IMR-90 (cell line): ENCODE results near the gene SORBS1. TPM values are rescaled to one million over a fixed set of nuclear protein-coding genes. Genes with fewer than 3 reads are reported as not detected.

Experiments
- ATAC-seq: fragments of 200-7000 bp; cut with Tn5 transposase; 2 replicates; pipeline ENCODE4 v1.9.1; 2020; ENCODE audit warnings: low read depth, mild to moderate bottlenecking, moderate library complexity
- BruUV-seq: library from RNA; stranded (reverse); fragments of 400-500 nt; replicated peaks from 2 replicates; lab custom pipeline; 2021; lab: Mats Ljungman, UMichigan
- CTCF ChIA-PET: fragments of 300-600 bp; formaldehyde crosslinking; extraction: SDS; loops from one replicate; lab custom pipeline; 2021; ENCODE audit warnings: antibody characterized with exemption; lab: Yijun Ruan, JAX
- POLR2A ChIA-PET: fragments of 300-600 bp; sonication (Branson Sonifier 250); formaldehyde crosslinking; loops from one replicate; lab custom pipeline; 2022; ENCODE audit warnings: antibody characterized with exemption; ENCODE audit not compliant: unreplicated experiment; lab: Charles Lee
- DNase-seq: peaks from one replicate; pipeline ENCODE4 v3.0.0; 2013
- H2AFZ ChIP-seq: replicated peaks from 2 replicates; pipeline ENCODE3; 2013; ENCODE audit warnings: low read length, mild to moderate bottlenecking; ENCODE audit not compliant: poor library complexity
- H2AK5ac ChIP-seq: 2 replicates; pipeline ENCODE4 v1.6.1; 2013; ENCODE audit warnings: low read depth, low read length, inconsistent platforms
- H2AK9ac ChIP-seq: replicated peaks from 2 replicates; pipeline ENCODE3; 2013; ENCODE audit warnings: mild to moderate bottlenecking, low read depth, low read length, moderate library complexity; ENCODE audit not compliant: poor library complexity
- H2BK120ac ChIP-seq: 2 replicates; pipeline ENCODE4 v1.6.1; 2013; ENCODE audit warnings: low read depth, low read length, inconsistent platforms
- H2BK15ac ChIP-seq: 3 replicates; pipeline ENCODE4 v1.6.1; 2013; ENCODE audit warnings: low read depth, low read length, inconsistent platforms
- H2BK20ac ChIP-seq: 2 replicates; pipeline ENCODE4 v1.6.1; 2013; ENCODE audit warnings: low read depth, mild to moderate bottlenecking, inconsistent platforms, low read length, moderate library complexity
- H2BK5ac ChIP-seq: 2 replicates; pipeline ENCODE4 v1.6.1; 2013; ENCODE audit warnings: mild to moderate bottlenecking, low read depth, low read length, inconsistent platforms; ENCODE audit not compliant: poor library complexity, severe bottlenecking
- H3K14ac ChIP-seq: replicated peaks from 2 replicates; pipeline ENCODE4 v1.6.1; 2013; ENCODE audit warnings: low read depth, low read length, inconsistent platforms
- H3K18ac ChIP-seq: 2 replicates; pipeline ENCODE4 v1.6.1; 2013; ENCODE audit warnings: low read depth, low read length, control low read depth
- H3K23ac ChIP-seq: 2 replicates; pipeline ENCODE4 v1.6.1; 2013; ENCODE audit warnings: low read depth, low read length, inconsistent platforms
- H3K27ac ChIP-seq: 2 replicates; pipeline ENCODE4 v1.5.1; 2013; ENCODE audit warnings: mild to moderate bottlenecking, control low read depth, low read length; ENCODE audit not compliant: insufficient read depth
- H3K27me3 ChIP-seq: 2 replicates; pipeline ENCODE4 v1.6.1; 2013; ENCODE audit warnings: low read length; ENCODE audit not compliant: control insufficient read depth, insufficient read depth
- H3K36me3 ChIP-seq: 2 replicates; pipeline ENCODE4 v1.6.1; 2013; ENCODE audit warnings: low read length, mixed read lengths; ENCODE audit not compliant: control insufficient read depth, insufficient read depth
- H3K4ac ChIP-seq: 2 replicates; pipeline ENCODE4 v1.6.1; 2013; ENCODE audit warnings: low read depth, low read length, inconsistent platforms
- H3K4me1 ChIP-seq: 2 replicates; pipeline ENCODE4 v1.6.1; 2013; ENCODE audit warnings: low read length, mixed read lengths; ENCODE audit not compliant: control insufficient read depth, insufficient read depth
- H3K4me2 ChIP-seq: 2 replicates; pipeline ENCODE4 v1.6.1; 2013; ENCODE audit warnings: low read depth, mild to moderate bottlenecking, control low read depth, low read length, moderate library complexity
- H3K4me3 ChIP-seq: 2 replicates; pipeline ENCODE4 v1.5.1; 2013; ENCODE audit warnings: low read depth, mild to moderate bottlenecking, control low read depth, low read length, moderate library complexity; ENCODE audit not compliant: insufficient read depth
- H3K56ac ChIP-seq: 2 replicates; pipeline ENCODE4 v1.6.1; 2013; ENCODE audit warnings: low read length, inconsistent platforms; ENCODE audit not compliant: insufficient read depth; ENCODE audit errors: extremely low read depth
- H3K79me1 ChIP-seq, 2 experiments: 2 replicates each; pipeline ENCODE4 v1.6.1; 2013; ENCODE audit warnings: low read length in 2 of 2, inconsistent platforms in 1 of 2, low read depth in 1 of 2
- H3K9ac ChIP-seq: 2 replicates; pipeline ENCODE4 v1.6.1; 2013; ENCODE audit warnings: low read depth, low read length, control low read depth
- H3K9me1 ChIP-seq: 2 replicates; pipeline ENCODE4 v1.6.1; 2013; ENCODE audit warnings: low read length, inconsistent platforms; ENCODE audit not compliant: insufficient read depth
- H3K9me3 ChIP-seq: 2 replicates; pipeline ENCODE4 v1.6.1; 2013; ENCODE audit warnings: low read length; ENCODE audit not compliant: control insufficient read depth, insufficient read depth
- H4K20me1 ChIP-seq: 2 replicates; pipeline ENCODE4 v1.6.1; 2013; ENCODE audit warnings: low read length, inconsistent platforms; ENCODE audit not compliant: insufficient read depth
- H4K5ac ChIP-seq: 2 replicates; pipeline ENCODE4 v1.6.1; 2013; ENCODE audit warnings: mild to moderate bottlenecking, low read depth, low read length, control low read depth
- H4K8ac ChIP-seq, 2 experiments: 2 replicates each; pipeline ENCODE4 v1.6.1; 2013; ENCODE audit warnings: low read depth in 2 of 2, low read length in 2 of 2, control low read depth in 1 of 2, inconsistent platforms in 1 of 2
- H4K91ac ChIP-seq: 2 replicates; pipeline ENCODE4 v1.6.1; 2013; ENCODE audit warnings: low read depth, low read length, inconsistent platforms; ENCODE audit not compliant: insufficient read depth
- BHLHE40 ChIP-seq: fragments of 150-350 bp; IDR thresholded peaks from 2 replicates; pipeline ENCODE4 v1.6.1; 2016; ENCODE audit warnings: mild to moderate bottlenecking, low read depth, low read length
- CEBPB ChIP-seq: IDR thresholded peaks from 2 replicates; pipeline ENCODE4 v1.6.1; 2012; ENCODE audit warnings: low read depth, low read length, improper control_type of control experiment
- CHD1 ChIP-seq: IDR thresholded peaks from 2 replicates; pipeline ENCODE4 v1.6.1; 2012; ENCODE audit warnings: low read depth, low read length, improper control_type of control experiment
- FOS ChIP-seq: fragments of 150-350 bp; IDR thresholded peaks from 2 replicates; pipeline ENCODE4 v1.6.1; 2016; ENCODE audit warnings: low read depth, low read length
- MAFK ChIP-seq: IDR thresholded peaks from 2 replicates; pipeline ENCODE4 v1.6.1; 2012; ENCODE audit warnings: low read depth, low read length, improper control_type of control experiment
- MAZ ChIP-seq: IDR thresholded peaks from 2 replicates; pipeline ENCODE4 v1.6.1; 2012; ENCODE audit warnings: low read depth, mild to moderate bottlenecking, low read length, improper control_type of control experiment, moderate library complexity, borderline replicate concordance
- MXI1 ChIP-seq: IDR thresholded peaks from 2 replicates; pipeline ENCODE4 v1.6.1; 2012; ENCODE audit warnings: low read depth, mild to moderate bottlenecking, low read length, moderate library complexity, borderline replicate concordance
- NFE2L2 ChIP-seq: fragments of 150-350 bp; IDR thresholded peaks from 2 replicates; pipeline ENCODE4 v1.6.1; 2016; ENCODE audit warnings: low read depth, mild to moderate bottlenecking, low read length
- POLR2A ChIP-seq: IDR thresholded peaks from 2 replicates; pipeline ENCODE4 v1.6.1; 2012; ENCODE audit warnings: mild to moderate bottlenecking, low read depth, low read length
- RAD21 ChIP-seq: IDR thresholded peaks from 2 replicates; pipeline ENCODE4 v1.6.1; 2012; ENCODE audit warnings: low read length, improper control_type of control experiment
- RCOR1 ChIP-seq: IDR thresholded peaks from 2 replicates; pipeline ENCODE4 v1.6.1; 2012; ENCODE audit warnings: mild to moderate bottlenecking, low read length, improper control_type of control experiment; ENCODE audit not compliant: insufficient replicate concordance
- SMC3 ChIP-seq: fragments of 150-350 bp; IDR thresholded peaks from 2 replicates; pipeline ENCODE4 v1.6.1; 2016; ENCODE audit warnings: low read depth, mild to moderate bottlenecking, antibody characterized with exemption, low read length, moderate library complexity
- WGBS, 2 experiments: methylation state at CpG; one replicate each; pipeline versions ENCODE4 v1.1.5 to v1.1.7; 2013; ENCODE audit warnings: missing lambda C conversion rate in 2 of 2; ENCODE audit not compliant: insufficient read length in 1 of 2; ENCODE audit errors: extremely low coverage in 2 of 2; 5-methylcytosine and 5-hydroxymethylcytosine counted together
- dilution Hi-C: fragments of 300-500 bp; cut with HindIII; formaldehyde crosslinking; loops from one replicate; pipeline ENCODE4 v1.14.3; 2018; ENCODE audit warnings: low sequenced_read_pairs; ENCODE audit not compliant: unreplicated experiment
- in situ Hi-C: fragments of 300-500 bp; cut with MboI; formaldehyde crosslinking; loops from 3 replicates; pipeline ENCODE4 v1.14.3; 2019; ENCODE audit warnings: low sequenced_read_pairs, inconsistent platforms, mixed read lengths
- intact Hi-C: fragments of 100-400 bp; cut with micrococcal nuclease; formaldehyde crosslinking; loops from 2 replicates; pipeline ENCODE4 v1.10.0; 2022
- polyA plus RNA-seq, 3 experiments: library from polyadenylated mRNA; depleted of rRNA; stranded (reverse); fragments of >200 nt; gene quantifications; 2 replicates each; pipeline ENCODE4 v1.2.3, GENCODE V29; 2012; ENCODE audit warnings: low replicate concordance in 1 of 3
- total RNA-seq: library from RNA; depleted of rRNA; stranded (reverse); fragments of >200 nt; gene quantifications from 2 replicates; pipeline ENCODE4 v1.2.3, GENCODE V29; 2012
- TF ChIP-seq, protein P1 (sequence below): fragments of 150-350 bp; IDR thresholded peaks from 2 replicates; pipeline ENCODE4 v1.6.1; 2017; ENCODE audit warnings: mild to moderate bottlenecking, antibody characterized with exemption, low read length, low read depth
- TF ChIP-seq, protein P2 (sequence below): conservative IDR thresholded peaks from 2 replicates; pipeline ENCODE4 v1.5.1; 2012; ENCODE audit warnings: mild to moderate bottlenecking, low read depth, low read length, improper control_type of control experiment
- TF ChIP-seq, protein P3 (sequence below): fragments of 150-350 bp; IDR thresholded peaks from 2 replicates; pipeline ENCODE4 v1.6.1; 2016; ENCODE audit warnings: low read depth, mild to moderate bottlenecking, low read length, moderate library complexity, borderline replicate concordance

Gene SORBS1
- total and polyA plus RNA-seq, 2 of the 4 experiments (the other 2 are of a cell fraction): 0.18 to 0.32 TPM

DNA sequence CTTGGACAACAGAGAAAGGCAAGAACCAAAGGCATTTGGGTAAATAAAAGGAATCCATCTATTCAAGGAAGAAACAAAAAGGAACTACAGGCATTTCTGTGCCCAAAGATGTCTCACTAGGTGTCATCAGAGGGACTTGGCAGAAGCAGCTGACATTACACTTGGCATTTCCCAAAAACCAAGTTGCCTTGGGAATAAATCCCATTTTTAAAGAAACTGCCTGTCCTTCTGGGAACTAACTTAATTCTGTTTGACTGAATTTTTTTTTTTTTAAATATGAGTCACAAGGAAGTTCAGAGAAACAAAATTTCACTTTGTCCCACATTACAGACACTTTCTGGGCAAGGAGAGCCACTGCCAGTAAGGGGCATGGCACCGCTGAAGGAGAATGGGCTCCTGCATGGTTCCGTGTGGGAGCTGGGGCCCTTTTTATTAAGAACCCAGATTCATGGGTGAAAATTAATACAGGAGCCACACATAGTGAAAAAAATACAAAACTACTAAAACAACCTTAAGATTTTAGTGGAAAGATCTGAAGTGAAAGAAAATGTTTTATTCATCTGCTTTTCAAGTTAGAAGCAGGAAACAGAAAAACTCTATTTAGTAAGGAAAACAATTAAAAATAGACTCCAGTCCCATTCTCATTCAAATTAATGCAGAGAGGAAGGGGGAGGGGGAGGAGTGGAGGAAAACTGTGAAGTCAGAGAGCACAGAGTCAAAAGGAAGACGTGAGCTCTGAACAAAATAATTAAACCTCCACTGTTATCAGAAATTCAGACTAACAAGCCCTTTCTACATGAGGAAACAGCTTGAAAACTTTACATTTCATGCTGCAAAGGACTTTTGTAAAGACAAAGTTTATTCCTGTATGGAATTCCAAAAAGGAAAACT, 151.9 kb downstream of the SORBS1 start:
- H2AK9ac ChIP-seq: no peak overlapping the region
- CTCF ChIA-PET: interaction anchor here (0.6 to 2.0 kb wide), 4 partner anchors 11 to 119 kb away, joined by 3 to 8 read pairs (median 6); no protein-coding TSS in a partner anchor
- WGBS, 2 experiments: no CpG with 5 or more reads among the region's 3 CpGs
- no peak overlapping the region for H3K23ac ChIP-seq
- no peaks in the 10 kb centered on the region for H3K9me3 ChIP-seq
- no peak overlapping the region for H3K27ac ChIP-seq
- ATAC-seq (no peak), DNase-seq (no peak)
- no peaks in the 10 kb centered on the region for H3K79me1 ChIP-seq
- no peak overlapping the region for H3K56ac ChIP-seq
- peaks cover 8% of the 10 kb centered on the region for H3K27me3 ChIP-seq
- H3K9ac ChIP-seq: no peak overlapping the region
- no peak overlapping the region for H4K5ac ChIP-seq
- in situ Hi-C loops (no loop called here), intact Hi-C loops (no loop called here), dilution Hi-C loops (no loop called here)
- TF ChIP-seq POLR2A: no peak
- TF ChIP-seq CHD1: no peak
- TF ChIP-seq MXI1: no peak
- TF ChIP-seq MAZ: no peak
- TF ChIP-seq RCOR1: no peak
- no peak for TF ChIP-seq MAFK
- TF ChIP-seq, protein P1, sequence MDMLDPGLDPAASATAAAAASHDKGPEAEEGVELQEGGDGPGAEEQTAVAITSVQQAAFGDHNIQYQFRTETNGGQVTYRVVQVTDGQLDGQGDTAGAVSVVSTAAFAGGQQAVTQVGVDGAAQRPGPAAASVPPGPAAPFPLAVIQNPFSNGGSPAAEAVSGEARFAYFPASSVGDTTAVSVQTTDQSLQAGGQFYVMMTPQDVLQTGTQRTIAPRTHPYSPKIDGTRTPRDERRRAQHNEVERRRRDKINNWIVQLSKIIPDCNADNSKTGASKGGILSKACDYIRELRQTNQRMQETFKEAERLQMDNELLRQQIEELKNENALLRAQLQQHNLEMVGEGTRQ: no peak
- TF ChIP-seq SMC3: no peak
- TF ChIP-seq BHLHE40: no peak
- TF ChIP-seq, protein P2, sequence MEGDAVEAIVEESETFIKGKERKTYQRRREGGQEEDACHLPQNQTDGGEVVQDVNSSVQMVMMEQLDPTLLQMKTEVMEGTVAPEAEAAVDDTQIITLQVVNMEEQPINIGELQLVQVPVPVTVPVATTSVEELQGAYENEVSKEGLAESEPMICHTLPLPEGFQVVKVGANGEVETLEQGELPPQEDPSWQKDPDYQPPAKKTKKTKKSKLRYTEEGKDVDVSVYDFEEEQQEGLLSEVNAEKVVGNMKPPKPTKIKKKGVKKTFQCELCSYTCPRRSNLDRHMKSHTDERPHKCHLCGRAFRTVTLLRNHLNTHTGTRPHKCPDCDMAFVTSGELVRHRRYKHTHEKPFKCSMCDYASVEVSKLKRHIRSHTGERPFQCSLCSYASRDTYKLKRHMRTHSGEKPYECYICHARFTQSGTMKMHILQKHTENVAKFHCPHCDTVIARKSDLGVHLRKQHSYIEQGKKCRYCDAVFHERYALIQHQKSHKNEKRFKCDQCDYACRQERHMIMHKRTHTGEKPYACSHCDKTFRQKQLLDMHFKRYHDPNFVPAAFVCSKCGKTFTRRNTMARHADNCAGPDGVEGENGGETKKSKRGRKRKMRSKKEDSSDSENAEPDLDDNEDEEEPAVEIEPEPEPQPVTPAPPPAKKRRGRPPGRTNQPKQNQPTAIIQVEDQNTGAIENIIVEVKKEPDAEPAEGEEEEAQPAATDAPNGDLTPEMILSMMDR: no peak
- TF ChIP-seq, protein P3, sequence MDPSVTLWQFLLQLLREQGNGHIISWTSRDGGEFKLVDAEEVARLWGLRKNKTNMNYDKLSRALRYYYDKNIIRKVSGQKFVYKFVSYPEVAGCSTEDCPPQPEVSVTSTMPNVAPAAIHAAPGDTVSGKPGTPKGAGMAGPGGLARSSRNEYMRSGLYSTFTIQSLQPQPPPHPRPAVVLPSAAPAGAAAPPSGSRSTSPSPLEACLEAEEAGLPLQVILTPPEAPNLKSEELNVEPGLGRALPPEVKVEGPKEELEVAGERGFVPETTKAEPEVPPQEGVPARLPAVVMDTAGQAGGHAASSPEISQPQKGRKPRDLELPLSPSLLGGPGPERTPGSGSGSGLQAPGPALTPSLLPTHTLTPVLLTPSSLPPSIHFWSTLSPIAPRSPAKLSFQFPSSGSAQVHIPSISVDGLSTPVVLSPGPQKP: no peak
- no peak for TF ChIP-seq RAD21
- TF ChIP-seq CEBPB: no peak
- TF ChIP-seq FOS: no peak
- no peak for TF ChIP-seq NFE2L2
- no peak overlapping the region for H3K4ac ChIP-seq
- no peaks in the 10 kb centered on the region for H3K36me3 ChIP-seq
- no peak overlapping the region for H3K4me2 ChIP-seq
- no peaks in the 10 kb centered on the region for H4K20me1 ChIP-seq
- H3K9me1 ChIP-seq: no peaks in the 10 kb centered on the region
- H4K91ac ChIP-seq: no peak overlapping the region
- no peaks in the 10 kb centered on the region for H3K4me1 ChIP-seq
- H2BK20ac ChIP-seq: no peak overlapping the region
- H2BK15ac ChIP-seq: no peak overlapping the region
- no peak overlapping the region for H4K8ac ChIP-seq
- H2AK5ac ChIP-seq: no peak overlapping the region
- no TSS peak for BruUV-seq
- H2AFZ ChIP-seq: no peak overlapping the region
- H2BK120ac ChIP-seq: no peak overlapping the region
- POLR2A ChIA-PET: no interaction called here
- H3K4me3 ChIP-seq: no peak overlapping the region
- H3K14ac ChIP-seq: no peak overlapping the region
- H2BK5ac ChIP-seq: no peak overlapping the region
- H3K18ac ChIP-seq: no peak overlapping the region
